HG03558 (cell line): ENCODE results near the gene FAM193A.
A peak's percentile ranks its signal among the peaks of the same experiment; 100 is the strongest.
"Not testable (repeated sequence)": the region's sequence is repeated elsewhere in the genome, so short reads cannot be mapped to it uniquely, and the experiment has no call there.

Experiments used
- ATAC-seq: cut with Tn5 transposase; IDR thresholded peaks from one replicate; pipeline ENCODE4 v1.9.1; 2021; ENCODE audit warnings: moderate number of reproducible peaks; ENCODE audit not compliant: unreplicated experiment; ENCODE audit errors: extremely low read depth

FAM193A gene

GRCh38 chr4:2536193-2537010 is at the start of gene FAM193A:
TSS of gene FAM193A (plus strand) at chr4:2536647. CDS start at chr4:2536916, 269 bp downstream.
- ATAC-seq: peak; percentile 61

GRCh38 chr4:2486981-2487380 is 49.5 kb upstream of the FAM193A start:
- no peak for ATAC-seq

GRCh38 chr4:2487632-2488031 is 48.8 kb upstream of the FAM193A start:
- peak; percentile 50 for ATAC-seq

GRCh38 chr4:2489081-2489805 is 47.2 kb upstream of the FAM193A start:
- no peak for ATAC-seq

GRCh38 chr4:2489841-2490552 is 46.5 kb upstream of the FAM193A start:
- no peak for ATAC-seq

GRCh38 chr4:2492970-2493369 is 43.5 kb upstream of the FAM193A start:
- ATAC-seq: no peak

GRCh38 chr4:2494992-2495391 is 41.5 kb upstream of the FAM193A start:
- no peak for ATAC-seq

- ATAC-seq: no peak
Observed at GRCh38 chr4:2497324-2497723, 39.1 kb upstream of the FAM193A start.

- peak; percentile 71 for ATAC-seq
Observed at GRCh38 chr4:2497931-2498330, 38.5 kb upstream of the FAM193A start.

- no peak for ATAC-seq
Observed at GRCh38 chr4:2500547-2500946, 35.9 kb upstream of the FAM193A start.

- no peak for ATAC-seq
Observed at GRCh38 chr4:2501034-2501594, 35.3 kb upstream of the FAM193A start.

GRCh38 chr4:2503809-2504208 is 32.6 kb upstream of the FAM193A start:
- ATAC-seq: no peak

- no peak for ATAC-seq
Observed at GRCh38 chr4:2507259-2507658, 29.2 kb upstream of the FAM193A start.

- ATAC-seq: no peak
Observed at GRCh38 chr4:2507855-2508254, 28.6 kb upstream of the FAM193A start.

- ATAC-seq: no peak
Observed at GRCh38 chr4:2510351-2511259, 25.8 kb upstream of the FAM193A start.

GRCh38 chr4:2511645-2512131 is 24.8 kb upstream of the FAM193A start:
- ATAC-seq: no peak

GRCh38 chr4:2512396-2513135 is 23.9 kb upstream of the FAM193A start:
- ATAC-seq: no peak

- ATAC-seq: not testable (repeated sequence)
Observed at GRCh38 chr4:2514193-2514592, 22.3 kb upstream of the FAM193A start.

GRCh38 chr4:2514944-2515343 is 21.5 kb upstream of the FAM193A start:
- ATAC-seq: not testable (repeated sequence)
